Measurements from ENCODE around the gene IL18R1. TPM values are rescaled to one million over a fixed set of nuclear protein-coding genes. Genes with fewer than 3 reads are reported as not detected.

The IL18R1 gene
- total and polyA plus RNA-seq, 9 of the 15 experiments (the other 6 are each of a cell fraction or from before 2014, with no cell fraction given): 0.55 to 10.0 (median 2.5) TPM

- H3K9me1 ChIP-seq (ENCODE audit: control insufficient read depth, insufficient read depth, low read length): no peaks in the 10 kb centered on the region
- H3K79me2 ChIP-seq (ENCODE audit: control insufficient read depth, insufficient read depth, low read length): no peaks in the 10 kb centered on the region
- ChIA-PET POLR2A (no interaction called here), CTCF (ENCODE audit: low intra/inter-chr PET ratio) (no interaction called here)
- H3K9ac ChIP-seq (ENCODE audit: insufficient read depth in 1 of 2, low read depth in 2 of 2, low read length in 2 of 2): no peak overlapping the region
- H3K27ac ChIP-seq (ENCODE audit: extremely low read depth, low read depth, low read length): no peak overlapping the region
- in situ Hi-C loops (cut with MboI): no loop called here
- peaks cover 0 to 2% of the 10 kb centered on the region in 2 experiments; a peak in 1 of 5 replicates for H3K27me3 ChIP-seq (ENCODE audit: control insufficient read depth in 2 of 2, insufficient read depth in 2 of 2, low read length in 2 of 2)
- H3K4me1 ChIP-seq (replicated peaks in 1 of 2; ENCODE audit: control insufficient read depth in 2 of 2, insufficient read depth in 2 of 2, low read length in 2 of 2): no peaks in the 10 kb centered on the region
- no peaks in the 10 kb centered on the region for H4K20me1 ChIP-seq (replicated peaks; ENCODE audit: control insufficient read depth, insufficient read depth, low read length)
- no peak for DNase-seq (ENCODE audit: extremely low read depth in 1 of 4, low spot score in 3 of 4)
- no peak for ATAC-seq
- BruUV-seq (replicated peaks): no TSS peak
- H3K4me3 ChIP-seq: no peak overlapping the region
- WGBS (ENCODE audit: insufficient coverage, low coverage, missing lambda C conversion rate): 0% methylated on average over 1 of the region's 1 CpG
- no peaks in the 10 kb centered on the region for H3K9me3 ChIP-seq (replicated peaks; ENCODE audit: control insufficient read depth, insufficient read depth, low read depth, low read length)
- H2AFZ ChIP-seq (ENCODE audit: low read depth, low read length): no peak overlapping the region
- H3K36me3 ChIP-seq (ENCODE audit: control insufficient read depth, insufficient read depth, low read length): no peaks in the 10 kb centered on the region
- TF ChIP-seq POU5F1 (IDR thresholded peaks at IDR 0.05; ENCODE audit: borderline replicate concordance, low read depth, low read length, partially characterized antibody) (no peak), ZNF518B (CRISPR knock-in tag; IDR thresholded peaks at IDR 0.05) (no peak), RBM14 (IDR thresholded peaks at IDR 0.05; ENCODE audit: borderline replicate concordance, insufficient read depth, low read depth, low read length) (no peak), SMARCA4 (IDR thresholded peaks at IDR 0.05) (no peak), JUN (IDR thresholded peaks at IDR 0.05; ENCODE audit: borderline replicate concordance, low read depth, low read length) (no peak), JUN (CRISPR knock-in tag; IDR thresholded peaks at IDR 0.05; ENCODE audit: borderline replicate concordance) (no peak)
- FAIRE-seq: no peak
- H3K4me2 ChIP-seq (ENCODE audit: insufficient read depth, low read length): no peak overlapping the region
- intact Hi-C loops (cut with micrococcal nuclease): no loop called here
Observed at GRCh38 chr2:102376052-102376591, 20.5 kb downstream of the IL18R1 start.

Measured in K562 (cell line).